Measurements from ENCODE around the gene CEBPG.

Gene CEBPG

GRCh38 chr19:33348301-33349010, 25.1 kb upstream of the CEBPG start:
- TF ChIP-seq, protein P1, sequence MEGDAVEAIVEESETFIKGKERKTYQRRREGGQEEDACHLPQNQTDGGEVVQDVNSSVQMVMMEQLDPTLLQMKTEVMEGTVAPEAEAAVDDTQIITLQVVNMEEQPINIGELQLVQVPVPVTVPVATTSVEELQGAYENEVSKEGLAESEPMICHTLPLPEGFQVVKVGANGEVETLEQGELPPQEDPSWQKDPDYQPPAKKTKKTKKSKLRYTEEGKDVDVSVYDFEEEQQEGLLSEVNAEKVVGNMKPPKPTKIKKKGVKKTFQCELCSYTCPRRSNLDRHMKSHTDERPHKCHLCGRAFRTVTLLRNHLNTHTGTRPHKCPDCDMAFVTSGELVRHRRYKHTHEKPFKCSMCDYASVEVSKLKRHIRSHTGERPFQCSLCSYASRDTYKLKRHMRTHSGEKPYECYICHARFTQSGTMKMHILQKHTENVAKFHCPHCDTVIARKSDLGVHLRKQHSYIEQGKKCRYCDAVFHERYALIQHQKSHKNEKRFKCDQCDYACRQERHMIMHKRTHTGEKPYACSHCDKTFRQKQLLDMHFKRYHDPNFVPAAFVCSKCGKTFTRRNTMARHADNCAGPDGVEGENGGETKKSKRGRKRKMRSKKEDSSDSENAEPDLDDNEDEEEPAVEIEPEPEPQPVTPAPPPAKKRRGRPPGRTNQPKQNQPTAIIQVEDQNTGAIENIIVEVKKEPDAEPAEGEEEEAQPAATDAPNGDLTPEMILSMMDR (IDR thresholded peaks at IDR 0.05; ENCODE audit: low read depth, low read length, missing control alignments): no peak
- no peak for DNase-seq (ENCODE audit: extremely low read depth, low read depth)
- no peak overlapping the region for H3K4me3 ChIP-seq (replicated peaks; ENCODE audit: low read depth, low read length)

- no peak for DNase-seq (ENCODE audit: extremely low read depth, low read depth)
- TF ChIP-seq, protein P1 (IDR thresholded peaks at IDR 0.05; ENCODE audit: low read depth, low read length, missing control alignments): no peak
- no peak overlapping the region for H3K4me3 ChIP-seq (replicated peaks; ENCODE audit: low read depth, low read length)
These were observed 23.9 kb upstream of the CEBPG start for GRCh38 chr19:33349319-33350289.

GRCh38 chr19:33350538-33351309, 22.8 kb upstream of the CEBPG start:
- TF ChIP-seq, protein P1 (IDR thresholded peaks at IDR 0.05; ENCODE audit: low read depth, low read length, missing control alignments): no peak
- no peak overlapping the region for H3K4me3 ChIP-seq (replicated peaks; ENCODE audit: low read depth, low read length)
- no peak for DNase-seq (ENCODE audit: extremely low read depth, low read depth)

GRCh38 chr19:33355535-33355934, 18.0 kb upstream of the CEBPG start:
- TF ChIP-seq, protein P1 (IDR thresholded peaks at IDR 0.05; ENCODE audit: low read depth, low read length, missing control alignments): no peak
- no peak overlapping the region for H3K4me3 ChIP-seq (replicated peaks; ENCODE audit: low read depth, low read length)

DNA sequence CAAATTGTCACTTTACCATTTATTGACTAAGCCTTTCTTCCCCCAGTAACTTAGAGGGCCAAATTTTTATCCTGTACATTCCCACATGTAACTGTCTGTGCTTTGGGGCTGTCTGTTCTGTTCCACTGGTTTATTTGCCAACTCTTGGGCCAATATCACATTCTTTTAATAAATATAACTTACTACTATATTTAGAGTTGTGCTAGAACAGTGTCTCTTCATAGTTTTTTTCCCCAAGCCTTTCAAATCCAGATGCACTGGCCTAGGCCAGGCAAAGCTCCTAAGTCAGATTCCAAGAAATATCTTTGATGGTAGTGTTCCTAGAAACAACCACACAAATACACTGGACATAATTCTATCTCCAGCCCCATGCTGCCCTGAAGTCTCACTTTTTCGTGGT, 16.0 kb upstream of the CEBPG start:
- TF ChIP-seq, protein P1 (IDR thresholded peaks at IDR 0.05; ENCODE audit: low read depth, low read length, missing control alignments): no peak
- H3K4me3 ChIP-seq (replicated peaks; ENCODE audit: low read depth, low read length): no peak overlapping the region
- DNase-seq (ENCODE audit: extremely low read depth, low read depth): no peak

More at GRCh38 chr19:33355535-33355934, 18.0 kb upstream of the CEBPG start:
- no peak for DNase-seq (ENCODE audit: extremely low read depth, low read depth)

GRCh38 chr19:33358408-33358807, 15.1 kb upstream of the CEBPG start:
- H3K4me3 ChIP-seq (replicated peaks; ENCODE audit: low read depth, low read length): no peak overlapping the region
- no peak for DNase-seq (ENCODE audit: extremely low read depth, low read depth)
- TF ChIP-seq, protein P1 (IDR thresholded peaks at IDR 0.05; ENCODE audit: low read depth, low read length, missing control alignments): no peak
